ENCODE measurements around the gene RAE1. TPM values are rescaled to one million over a fixed set of nuclear protein-coding genes. Genes with fewer than 3 reads are reported as not detected.

The RAE1 gene
- total and polyA plus RNA-seq, 2 donors (not counting 3 experiments of a cell fraction or from before 2014, with no cell fraction given): 34.1 to 55.8 TPM

- no peaks in the 10 kb centered on the region for H3K4me1 ChIP-seq (ENCODE audit: control insufficient read depth, extremely low read depth, insufficient read depth, low read length)
- peaks cover 0 to 31% of the 10 kb centered on the region in 2 experiments for H3K36me3 ChIP-seq (ENCODE audit: control insufficient read depth in 2 of 2, extremely low read depth in 1 of 2, insufficient read depth in 2 of 2, low read length in 2 of 2)
- H3K9ac ChIP-seq (replicated peaks; ENCODE audit: extremely low read depth, insufficient read depth, low read length): no peak overlapping the region
- CTCF ChIA-PET: interaction anchor here (1.2 kb wide), 1 partner anchor 136 kb away, joined by 3 read pairs; no protein-coding TSS in a partner anchor
- H3K4me3 ChIP-seq (replicated peaks in 1 of 3; ENCODE audit: insufficient read depth in 1 of 3, low read depth in 1 of 3, low read length in 3 of 3): no peak overlapping the region
- no peak overlapping the region for H2AFZ ChIP-seq (ENCODE audit: low read depth, low read length)
- no peaks in the 10 kb centered on the region for H3K9me3 ChIP-seq (replicated peaks; ENCODE audit: control insufficient read depth, insufficient read depth, low read length)
- FAIRE-seq (no peak), DNase-seq (ENCODE audit: low read depth, low spot score) (no peak)
- dilution Hi-C loops (cut with MboI; ENCODE audit: extremely low pct_ligation_motif_present, low sequenced_read_pairs): no loop called here
- no peak overlapping the region for H3K27ac ChIP-seq (ENCODE audit: insufficient read depth, low read depth, low read length)
- H3K27me3 ChIP-seq (ENCODE audit: control insufficient read depth in 2 of 2, insufficient read depth in 2 of 2, low read length in 2 of 2): no peaks in the 10 kb centered on the region
- no peaks in the 10 kb centered on the region for H3K9me1 ChIP-seq (replicated peaks; ENCODE audit: control insufficient read depth, extremely low read depth, insufficient read depth, low read length)
- intact Hi-C loops (cut with micrococcal nuclease): no loop called here
- TF ChIP-seq MAX (IDR thresholded peaks at IDR 0.05; ENCODE audit: insufficient read depth, insufficient read length) (no peak), POLR2AphosphoS5 (IDR thresholded peaks at IDR 0.05; ENCODE audit: insufficient read depth, low read depth, low read length) (no peak), JUN (IDR thresholded peaks at IDR 0.05; ENCODE audit: borderline replicate concordance, insufficient read depth, insufficient read length, low read depth) (no peak), GATA2 (IDR thresholded peaks at IDR 0.05; ENCODE audit: insufficient read depth, insufficient read length, low read depth, low read length) (no peak), EZH2 (IDR thresholded peaks at IDR 0.05; ENCODE audit: borderline replicate concordance, low read depth, low read length, severe bottlenecking) (no peak), POLR2A (IDR thresholded peaks at IDR 0.05; ENCODE audit: low read depth, low read length) (no peak), FOS (IDR thresholded peaks at IDR 0.05; ENCODE audit: borderline replicate concordance, insufficient read depth, low read length) (no peak), MYC (IDR thresholded peaks at IDR 0.05; ENCODE audit: low read depth, low read length) (no peak)
- TF ChIP-seq, protein P1, sequence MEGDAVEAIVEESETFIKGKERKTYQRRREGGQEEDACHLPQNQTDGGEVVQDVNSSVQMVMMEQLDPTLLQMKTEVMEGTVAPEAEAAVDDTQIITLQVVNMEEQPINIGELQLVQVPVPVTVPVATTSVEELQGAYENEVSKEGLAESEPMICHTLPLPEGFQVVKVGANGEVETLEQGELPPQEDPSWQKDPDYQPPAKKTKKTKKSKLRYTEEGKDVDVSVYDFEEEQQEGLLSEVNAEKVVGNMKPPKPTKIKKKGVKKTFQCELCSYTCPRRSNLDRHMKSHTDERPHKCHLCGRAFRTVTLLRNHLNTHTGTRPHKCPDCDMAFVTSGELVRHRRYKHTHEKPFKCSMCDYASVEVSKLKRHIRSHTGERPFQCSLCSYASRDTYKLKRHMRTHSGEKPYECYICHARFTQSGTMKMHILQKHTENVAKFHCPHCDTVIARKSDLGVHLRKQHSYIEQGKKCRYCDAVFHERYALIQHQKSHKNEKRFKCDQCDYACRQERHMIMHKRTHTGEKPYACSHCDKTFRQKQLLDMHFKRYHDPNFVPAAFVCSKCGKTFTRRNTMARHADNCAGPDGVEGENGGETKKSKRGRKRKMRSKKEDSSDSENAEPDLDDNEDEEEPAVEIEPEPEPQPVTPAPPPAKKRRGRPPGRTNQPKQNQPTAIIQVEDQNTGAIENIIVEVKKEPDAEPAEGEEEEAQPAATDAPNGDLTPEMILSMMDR (IDR thresholded peaks at IDR 0.05; ENCODE audit: extremely low read depth in 1 of 2, insufficient read depth in 1 of 2, low read depth in 1 of 2, low read length in 2 of 2): no peak
- POLR2A ChIA-PET: no interaction called here
- no peaks in the 10 kb centered on the region for H4K20me1 ChIP-seq (replicated peaks; ENCODE audit: control insufficient read depth, extremely low read depth, insufficient read depth, low read length)
- no peaks in the 10 kb centered on the region for H3K79me2 ChIP-seq (ENCODE audit: control insufficient read depth, insufficient read depth, low read length)
- no TSS peak for BruUV-seq (replicated peaks)
- no peak overlapping the region for H3K4me2 ChIP-seq (ENCODE audit: insufficient read depth, low read length)
Measured at GRCh38 chr20:57403216-57403615, 52.2 kb downstream of the RAE1 start.
